ENCODE measurements around the gene POLR3H. TPM values are rescaled to one million over a fixed set of nuclear protein-coding genes. Genes with fewer than 3 reads are reported as not detected.

Gene POLR3H
- total and polyA plus RNA-seq, 2 donors, result 12.8 to 25.1 TPM

Other genes with a start within 250 kb of the POLR3H start
- 30.0 TPM for gene ZC3H7B, start 242.9 kb downstream of the POLR3H start, total RNA-seq
- gene ZC3H7B, start 242.9 kb downstream of the POLR3H start, polyA plus RNA-seq, result 42.1 TPM
- gene TEF, start 162.5 kb downstream of the POLR3H start, total RNA-seq, result 9.0 TPM
- 32.1 TPM for gene TEF, start 162.5 kb downstream of the POLR3H start, polyA plus RNA-seq
- 20.9 TPM for gene TOB2, start 97.7 kb downstream of the POLR3H start, total RNA-seq
- 34.0 TPM for gene TOB2, start 97.7 kb downstream of the POLR3H start, polyA plus RNA-seq
- 37.3 TPM for gene PHF5A, start 75.8 kb downstream of the POLR3H start, total RNA-seq
- 38.1 TPM for gene PHF5A, start 75.8 kb downstream of the POLR3H start, polyA plus RNA-seq
- 41.8 TPM for gene ACO2, start 75.4 kb downstream of the POLR3H start, total RNA-seq
- gene ACO2, start 75.4 kb downstream of the POLR3H start, polyA plus RNA-seq, result 84.6 TPM
- gene CSDC2, start 16.5 kb upstream of the POLR3H start, total RNA-seq, result 1.1 TPM
- 15.1 TPM for gene CSDC2, start 16.5 kb upstream of the POLR3H start, polyA plus RNA-seq
- gene PMM1, start 45.4 kb upstream of the POLR3H start, total RNA-seq, result 8.8 TPM
- 63.2 TPM for gene PMM1, start 45.4 kb upstream of the POLR3H start, polyA plus RNA-seq
- gene DESI1, start 76.6 kb upstream of the POLR3H start, total RNA-seq, result 12.7 TPM
- gene DESI1, start 76.6 kb upstream of the POLR3H start, polyA plus RNA-seq, result 14.5 TPM
- gene XRCC6, start 76.8 kb upstream of the POLR3H start, total RNA-seq, result 199 TPM
- gene XRCC6, start 76.8 kb upstream of the POLR3H start, polyA plus RNA-seq, result 195 TPM
- gene SNU13, start 144.4 kb upstream of the POLR3H start, total RNA-seq, result 41.3 TPM
- gene SNU13, start 144.4 kb upstream of the POLR3H start, polyA plus RNA-seq, result 137 TPM
- 0.95 TPM for gene MEI1, start 155.0 kb upstream of the POLR3H start, total RNA-seq
- 1.3 TPM for gene MEI1, start 155.0 kb upstream of the POLR3H start, polyA plus RNA-seq